B cell (primary cell): ENCODE results near the gene NF2. TPM values are rescaled to one million over a fixed set of nuclear protein-coding genes. Genes with fewer than 3 reads are reported as not detected.

Experiments
- ATAC-seq: fragments of 200-7000 bp; cut with Tn5 transposase; one replicate; pipeline ENCODE4 v1.10.0; 2021; ENCODE audit warnings: low read depth, mild to moderate bottlenecking, moderate number of reproducible peaks, moderate library complexity
- CTCF ChIA-PET: fragments of 350-600 bp; sonication (Branson Sonifier 250); formaldehyde crosslinking; loops from one replicate; lab custom pipeline; 2021; ENCODE audit warnings: antibody characterized with exemption, inconsistent platforms; lab: Charles Lee
- POLR2A ChIA-PET: fragments of 350-600 bp; sonication (Branson Sonifier 250); formaldehyde crosslinking; loops from one replicate; lab custom pipeline; 2021; ENCODE audit warnings: antibody characterized with exemption; lab: Charles Lee
- DNase-seq: peaks from one replicate; pipeline ENCODE4 v3.0.0; 2013
- H2AFZ ChIP-seq: 2 replicates; pipeline ENCODE4 v1.6.1; 2012; ENCODE audit warnings: mild to moderate bottlenecking, low read depth, low read length; ENCODE audit not compliant: insufficient read depth, poor library complexity, severe bottlenecking
- H3K27ac ChIP-seq, 2 donors: 1 replicate in 1 of 2; 2 replicates in 1 of 2; pipeline ENCODE4 v1.5.1; 2012 to 2013; ENCODE audit warnings: low read length in 2 of 2, mild to moderate bottlenecking in 2 of 2, moderate library complexity in 1 of 2
- H3K27me3 ChIP-seq, 4 experiments: fragments of 200-600 bp in 1 of 4; sonication (generic) in 1 of 4; replicated peaks in 1 of 4; 1 replicate in 2 of 4; 2 replicates in 2 of 4; pipeline versions ENCODE4 v1.6.1 to v1.7.0; 2013 to 2016; ENCODE audit warnings: low read length in 3 of 4, mild to moderate bottlenecking in 2 of 4, mixed read lengths in 1 of 4, moderate library complexity in 1 of 4; ENCODE audit not compliant: insufficient read depth in 4 of 4, control insufficient read depth in 3 of 4; ENCODE audit errors: control extremely low read depth in 1 of 4
- H3K36me3 ChIP-seq, 2 experiments: replicated peaks in 1 of 2; 1 replicate in 1 of 2; 2 replicates in 1 of 2; pipeline versions ENCODE4 v1.6.1 to v1.7.1; 2013; ENCODE audit warnings: low read length in 1 of 2; ENCODE audit not compliant: insufficient read depth in 2 of 2, control insufficient read depth in 1 of 2; ENCODE audit errors: control extremely low read depth in 1 of 2, extremely low read depth in 1 of 2
- H3K4me1 ChIP-seq, 2 donors: fragments of 200-600 bp in 1 of 2; sonication (generic) in 1 of 2; 1 replicate in 1 of 2; 2 replicates in 1 of 2; pipeline versions ENCODE4 v1.5.1 to v1.6.1; 2013 to 2017; ENCODE audit warnings: low read length in 2 of 2; ENCODE audit not compliant: control insufficient read depth in 2 of 2, insufficient read depth in 2 of 2
- H3K4me2 ChIP-seq: replicated peaks from 2 replicates; pipeline ENCODE3; 2012; ENCODE audit warnings: mild to moderate bottlenecking, low read depth, low read length; ENCODE audit not compliant: poor library complexity, severe bottlenecking
- H3K4me3 ChIP-seq, 5 experiments: fragments of 200-600 bp in 1 of 5; sonication (generic) in 1 of 5; 1 replicate in 3 of 5; 2 replicates in 2 of 5; pipeline versions ENCODE4 v1.5.1 to v1.7.0; 2011 to 2016; ENCODE audit warnings: low read length in 4 of 5, mild to moderate bottlenecking in 4 of 5, low read depth in 2 of 5, control low read depth in 1 of 5, moderate library complexity in 1 of 5; ENCODE audit not compliant: insufficient read depth in 1 of 5; ENCODE audit errors: control extremely low read depth in 1 of 5, extremely low read depth in 1 of 5
- H3K79me2 ChIP-seq: fragments of 200-600 bp; sonication (generic); one replicate; pipeline ENCODE4 v1.6.0; 2016; ENCODE audit warnings: low read length; ENCODE audit not compliant: control insufficient read depth, insufficient read depth
- H3K9ac ChIP-seq: fragments of 200-600 bp; sonication (generic); 2 replicates; pipeline ENCODE4 v1.6.1; 2017; ENCODE audit warnings: mild to moderate bottlenecking, low read length, moderate library complexity
- H3K9me3 ChIP-seq, 3 donors: one replicate each; pipeline versions ENCODE4 v1.6.1 to v1.7.1; 2013; ENCODE audit warnings: low read length in 2 of 3; ENCODE audit not compliant: control insufficient read depth in 2 of 3, insufficient read depth in 1 of 3; ENCODE audit errors: control extremely low read depth in 1 of 3
- H4K20me1 ChIP-seq: 2 replicates; pipeline ENCODE4 v1.6.0; 2012; ENCODE audit warnings: mild to moderate bottlenecking, low read length; ENCODE audit not compliant: insufficient read depth, control insufficient read depth, poor library complexity, severe bottlenecking
- H3K27ac Mint-ChIP-seq: one replicate; pipeline ENCODE4 v1.8.0; 2021; ENCODE audit warnings: mixed read lengths
- H3K27me3 Mint-ChIP-seq: one replicate; pipeline ENCODE4 v1.8.0; 2021; ENCODE audit warnings: mixed read lengths
- H3K4me1 Mint-ChIP-seq: one replicate; pipeline ENCODE4 v1.8.0; 2021; ENCODE audit warnings: mixed read lengths
- H3K4me3 Mint-ChIP-seq: one replicate; pipeline ENCODE4 v1.8.0; 2021; ENCODE audit warnings: mixed read lengths
- H3K9me3 Mint-ChIP-seq: one replicate; pipeline ENCODE4 v1.8.0; 2022; ENCODE audit warnings: mixed read lengths; ENCODE audit not compliant: insufficient read depth
- EZH2 ChIP-seq: IDR thresholded peaks from 2 replicates; pipeline ENCODE4 v1.6.1; 2012; ENCODE audit warnings: borderline replicate concordance, low read depth, mild to moderate bottlenecking, moderate library complexity, low read length; ENCODE audit not compliant: insufficient read depth, poor library complexity, severe bottlenecking
- WGBS: methylation state at CpG from one replicate; pipeline ENCODE4 v1.1.5; 2013; ENCODE audit warnings: missing lambda C conversion rate; ENCODE audit not compliant: insufficient coverage; 5-methylcytosine and 5-hydroxymethylcytosine counted together
- intact Hi-C: fragments of 100-400 bp; cut with micrococcal nuclease; formaldehyde crosslinking; loops from one replicate; pipeline ENCODE4 v1.10.0; 2022
- polyA plus RNA-seq: library from polyadenylated mRNA; depleted of rRNA; stranded (reverse); fragments of >200 nt; gene quantifications from 2 replicates; pipeline ENCODE4 v1.2.3, GENCODE V29; 2012
- total RNA-seq, 2 donors: library from RNA; stranded (reverse); fragments of 120-200 nt in 1 of 2; gene quantifications; 1 replicate in 1 of 2; 2 replicates in 1 of 2; pipeline versions ENCODE4 v1.2.3 to v1.2.4, GENCODE V29; 2013 to 2022
- TF ChIP-seq, protein P1 (sequence below): fragments of 200-600 bp; IDR thresholded peaks from one replicate; pipeline ENCODE4 v1.8.0; 2022; ENCODE audit warnings: antibody characterized with exemption, mild to moderate bottlenecking

NF2 gene
- total and polyA plus RNA-seq, 2 donors (not counting 1 experiment from before 2014, with no cell fraction given), result 9.4 to 26.6 TPM

- intact Hi-C loops, result no loop called here
- no CpG with 5 or more reads among the region's 2 CpGs for WGBS
Measured at GRCh38 chr22:29617922-29618629, 14.6 kb downstream of the NF2 start.

More at GRCh38 chr22:29617922-29618629, 14.6 kb downstream of the NF2 start:
- TF ChIP-seq, protein P1, sequence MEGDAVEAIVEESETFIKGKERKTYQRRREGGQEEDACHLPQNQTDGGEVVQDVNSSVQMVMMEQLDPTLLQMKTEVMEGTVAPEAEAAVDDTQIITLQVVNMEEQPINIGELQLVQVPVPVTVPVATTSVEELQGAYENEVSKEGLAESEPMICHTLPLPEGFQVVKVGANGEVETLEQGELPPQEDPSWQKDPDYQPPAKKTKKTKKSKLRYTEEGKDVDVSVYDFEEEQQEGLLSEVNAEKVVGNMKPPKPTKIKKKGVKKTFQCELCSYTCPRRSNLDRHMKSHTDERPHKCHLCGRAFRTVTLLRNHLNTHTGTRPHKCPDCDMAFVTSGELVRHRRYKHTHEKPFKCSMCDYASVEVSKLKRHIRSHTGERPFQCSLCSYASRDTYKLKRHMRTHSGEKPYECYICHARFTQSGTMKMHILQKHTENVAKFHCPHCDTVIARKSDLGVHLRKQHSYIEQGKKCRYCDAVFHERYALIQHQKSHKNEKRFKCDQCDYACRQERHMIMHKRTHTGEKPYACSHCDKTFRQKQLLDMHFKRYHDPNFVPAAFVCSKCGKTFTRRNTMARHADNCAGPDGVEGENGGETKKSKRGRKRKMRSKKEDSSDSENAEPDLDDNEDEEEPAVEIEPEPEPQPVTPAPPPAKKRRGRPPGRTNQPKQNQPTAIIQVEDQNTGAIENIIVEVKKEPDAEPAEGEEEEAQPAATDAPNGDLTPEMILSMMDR, result no peak
- no peak for TF ChIP-seq EZH2
- H3K27ac Mint-ChIP-seq, result no peak overlapping the region
- Histone ChIP-seq H3K4me3 (no peak overlapping the region), H3K9ac (no peak overlapping the region), H4K20me1 (peaks cover 5% of the 10 kb centered on the region), H3K27ac (no peak overlapping the region), H3K9me3 (peaks cover 0 to 10% (median 0%) of the 10 kb centered on the region in 3 donors), H3K36me3 (no peaks in the 10 kb centered on the region), H3K4me2 (no peak overlapping the region), H3K4me1 (peaks cover 18 to 19% of the 10 kb centered on the region in 2 donors), H3K79me2 (peaks cover 48% of the 10 kb centered on the region), H3K27me3 (no peaks in the 10 kb centered on the region), H2AFZ (no peak overlapping the region)
- peaks cover 50% of the 10 kb centered on the region for H3K4me1 Mint-ChIP-seq
- DNase-seq (no peak), ATAC-seq (no peak)
- ChIA-PET CTCF (interaction anchor here (0.8 to 1.4 kb wide), 3 partner anchors 8 to 21 kb away, joined by 3 to 9 read pairs (median 3); no protein-coding TSS in a partner anchor), POLR2A (no interaction called here)
- H3K4me3 Mint-ChIP-seq, result no peak overlapping the region
- H3K27me3 Mint-ChIP-seq, result no peaks in the 10 kb centered on the region
- no peaks in the 10 kb centered on the region for H3K9me3 Mint-ChIP-seq
